ENCODE data around the gene DBNDD2.
A peak's percentile ranks its signal among the peaks of the same experiment; 100 is the strongest.

The DBNDD2 gene

GRCh38 chr20:45449528-45449927 lies 41.4 kb downstream of the DBNDD2 start:
- DNase-seq (ENCODE audit: low read depth) = no peak

GRCh38 chr20:45450097-45450818 lies 42.2 kb downstream of the DBNDD2 start:
- DNase-seq (ENCODE audit: low read depth) = no peak

- DNase-seq (ENCODE audit: low read depth) = no peak
Measured at GRCh38 chr20:45452238-45452637, 44.1 kb downstream of the DBNDD2 start.

GRCh38 chr20:45452772-45453691 lies 44.9 kb downstream of the DBNDD2 start:
- DNase-seq (ENCODE audit: low read depth) = no peak

GRCh38 chr20:45456632-45457031 lies 48.5 kb downstream of the DBNDD2 start:
- peak; percentile 25 for DNase-seq (ENCODE audit: low read depth)

- DNase-seq (ENCODE audit: low read depth) = no peak
Measured at GRCh38 chr20:45459606-45460005, 51.5 kb downstream of the DBNDD2 start.

All from activated T-cell treated with anti-CD3 and anti-CD28 coated beads for 48 hours (primary cell).